Muscle of arm (tissue), 12 donors: ENCODE results near the gene CD33. TPM values are rescaled to one million over a fixed set of nuclear protein-coding genes. Genes with fewer than 3 reads are reported as not detected.

Experiments
- DNase-seq: peaks from one replicate; pipeline ENCODE4 v3.0.0-alpha.2; 2013
- polyA plus RNA-seq, 12 donors: library from polyadenylated mRNA; unstranded; fragments of 120-200 nt; gene quantifications; one replicate each; pipeline ENCODE4 v1.2.1, GENCODE V29; 2013; ENCODE audit not compliant: insufficient read length in 12 of 12

CD33 gene
- polyA plus RNA-seq, 12 donors, result 1.4 to 6.3 (median 3.0) TPM; not detected in 2

GRCh38 chr19:51258165-51259160 is 33.6 kb downstream of the CD33 start:
- DNase-seq, result no peak

DNA sequence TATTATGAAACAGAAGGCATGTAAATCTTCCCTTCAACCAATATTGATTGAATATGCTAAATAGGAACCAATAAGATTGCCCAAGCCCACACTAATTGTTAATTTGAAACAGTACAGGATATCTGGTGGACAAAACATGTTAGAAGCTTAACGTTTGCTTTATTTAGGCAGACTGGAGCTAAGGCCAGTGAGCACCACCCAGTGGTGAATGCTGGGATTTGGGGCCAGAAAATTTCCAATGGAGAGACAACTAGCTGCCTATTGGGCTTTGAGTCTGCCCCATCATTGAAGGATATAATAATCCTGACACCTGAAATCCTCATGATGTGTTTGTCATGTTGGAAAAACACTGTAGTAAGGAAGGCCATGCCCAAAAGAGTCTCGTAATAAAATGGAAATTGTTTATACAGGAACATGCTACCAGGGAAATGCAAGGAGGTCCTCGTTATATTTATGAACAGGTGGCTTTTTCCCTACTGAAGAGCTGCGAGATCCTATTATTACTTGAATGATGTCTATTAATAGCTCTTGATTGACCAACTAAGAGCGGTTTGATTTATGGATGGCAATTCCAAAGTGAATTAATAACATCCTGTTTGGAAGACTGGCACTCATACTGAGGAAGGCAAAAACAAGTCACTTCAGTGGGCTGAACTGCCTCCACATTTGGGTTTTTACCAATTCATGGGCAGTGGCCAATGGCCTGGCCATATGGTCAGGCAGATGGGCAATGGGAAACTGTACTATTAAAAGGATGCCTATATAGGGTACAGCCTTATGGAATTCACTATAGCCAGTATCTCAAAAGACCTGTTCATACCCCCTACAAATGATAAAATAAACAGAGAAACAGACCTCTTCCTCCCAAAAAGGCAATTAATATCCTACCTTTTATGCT is 34.7 kb downstream of the CD33 start:
- peak; percentile 35 for DNase-seq

- DNase-seq, result no peak
Measured at GRCh38 chr19:51263808-51264207, 38.9 kb downstream of the CD33 start.

- DNase-seq, result no peak
Measured at GRCh38 chr19:51271067-51271466, 46.2 kb downstream of the CD33 start.

DNA sequence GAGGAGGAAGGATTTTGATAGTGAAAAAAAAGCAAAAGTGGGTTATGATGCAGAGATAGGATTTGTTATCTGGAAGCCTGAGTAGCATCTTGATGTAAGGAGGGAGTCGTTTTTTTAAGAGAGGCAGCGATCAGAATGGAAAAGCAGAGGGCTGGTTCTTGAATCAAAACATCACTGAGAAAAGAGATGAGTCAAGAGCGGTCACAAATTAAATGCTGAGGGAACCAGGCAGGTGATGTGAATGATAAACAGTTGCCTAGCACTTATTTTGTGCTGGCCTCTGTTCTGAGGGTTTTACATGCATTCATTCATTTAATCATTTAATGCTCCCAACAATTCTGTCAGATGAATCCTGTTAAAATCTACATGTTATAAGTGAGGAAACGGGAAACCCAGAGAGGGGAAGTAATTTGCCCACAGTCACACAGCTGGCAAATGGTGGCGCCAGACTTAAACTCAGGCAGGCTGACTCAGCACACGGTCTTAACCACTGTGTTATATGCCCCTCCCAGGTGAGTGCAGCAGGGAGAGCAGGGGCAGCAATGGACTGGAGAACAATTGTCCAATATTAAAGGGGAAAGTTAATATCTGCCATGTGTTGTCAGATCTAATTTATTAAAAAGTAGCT is 47.4 kb downstream of the CD33 start:
- no peak for DNase-seq

- DNase-seq, result no peak
Measured at GRCh38 chr19:51274049-51274770, 49.3 kb downstream of the CD33 start.

- DNase-seq, result no peak
Measured at GRCh38 chr19:51277112-51277511, 52.2 kb downstream of the CD33 start.

- DNase-seq, result no peak
Measured at GRCh38 chr19:51282335-51282734, 57.5 kb downstream of the CD33 start.

DNA sequence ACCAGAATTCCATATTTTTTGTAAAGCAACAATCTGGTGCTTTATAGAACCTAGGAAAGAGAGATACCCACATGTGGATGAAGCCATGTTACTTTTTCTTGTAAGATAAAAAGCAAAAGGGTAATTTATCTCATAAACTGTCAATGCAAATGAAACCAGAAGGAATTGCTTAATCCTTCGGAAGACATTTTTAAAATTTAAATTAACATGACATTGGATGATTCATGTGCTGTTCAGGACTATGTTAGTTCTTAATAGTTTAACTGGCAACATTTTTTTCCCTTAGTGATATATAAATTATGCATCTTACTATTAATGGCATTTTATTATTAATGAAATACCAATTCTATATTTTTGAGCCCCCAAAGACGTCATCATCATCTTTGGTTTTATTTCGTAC is 60.8 kb downstream of the CD33 start:
- no peak for DNase-seq

Other genes starting within 250 kb of the CD33 start
- under 1 TPM in 8 of 12 donors, not detected in 4; 0.07 to 0.66 (median 0.14) TPM for gene KLK7, start 241.2 kb upstream of the CD33 start, polyA plus RNA-seq
- 1 to 10 TPM in 3 of 12 donors, not detected in 9; 1.0 to 2.3 (median 1.8) TPM for gene KLK8, start 223.5 kb upstream of the CD33 start, polyA plus RNA-seq
- 1 to 10 TPM in 1 of 12 donors, under 1 TPM in 7, not detected in 4; 0.05 to 2.1 (median 0.19) TPM for gene KLK10, start 205.4 kb upstream of the CD33 start, polyA plus RNA-seq
- gene KLK11, start 198.5 kb upstream of the CD33 start, polyA plus RNA-seq, result 1 to 10 TPM in 3 of 12 donors, not detected in 9; 2.0 to 9.1 (median 3.5) TPM
- gene KLK12, start 190.1 kb upstream of the CD33 start, polyA plus RNA-seq, result not detected
- gene KLK13, start 160.0 kb upstream of the CD33 start, polyA plus RNA-seq, result 1 to 10 TPM in 1 of 12 donors, under 1 TPM in 2, not detected in 9; 0.48 to 1.5 (median 0.61) TPM
- gene KLK14, start 142.2 kb upstream of the CD33 start, polyA plus RNA-seq, result under 1 TPM in 9 of 12 donors, not detected in 3; 0.12 to 0.80 (median 0.21) TPM
- 1 to 10 TPM in 11 of 12 donors, not detected in 1; 1.1 to 5.1 (median 2.2) TPM for gene CTU1, start 116.7 kb upstream of the CD33 start, polyA plus RNA-seq
- 1 to 10 TPM in 4 of 12 donors, under 1 TPM in 6, not detected in 2; 0.41 to 2.3 (median 0.87) TPM for gene SIGLEC9, start 100.2 kb upstream of the CD33 start, polyA plus RNA-seq
- gene SIGLEC7, start 82.8 kb upstream of the CD33 start, polyA plus RNA-seq, result 1 to 10 TPM in 1 of 12 donors, under 1 TPM in 9, not detected in 2; 0.19 to 1.8 (median 0.53) TPM
- not detected for gene SIGLECL1, start 26.0 kb downstream of the CD33 start, polyA plus RNA-seq
- gene IGLON5, start 86.6 kb downstream of the CD33 start, polyA plus RNA-seq, result under 1 TPM in 8 of 12 donors, not detected in 4; 0.07 to 0.61 (median 0.18) TPM
- 1 to 10 TPM in 7 of 12 donors, under 1 TPM in 3, not detected in 2; 0.74 to 2.2 (median 1.2) TPM for gene VSIG10L, start 117.1 kb downstream of the CD33 start, polyA plus RNA-seq
- 10 to 100 TPM in 11 of 12 donors, not detected in 1; 34.1 to 50.4 (median 38.8) TPM for gene ETFB, start 141.3 kb downstream of the CD33 start, polyA plus RNA-seq
- gene CLDND2, start 143.9 kb downstream of the CD33 start, polyA plus RNA-seq, result 1 to 10 TPM in 3 of 12 donors, under 1 TPM in 6, not detected in 3; 0.53 to 1.9 (median 0.90) TPM
- gene NKG7, start 147.6 kb downstream of the CD33 start, polyA plus RNA-seq, result 1 to 10 TPM in 10 of 12 donors, not detected in 2; 1.1 to 6.1 (median 2.3) TPM
- gene LIM2, start 162.9 kb downstream of the CD33 start, polyA plus RNA-seq, result not detected
- gene C19orf84, start 165.5 kb downstream of the CD33 start, polyA plus RNA-seq, result under 1 TPM in 1 of 12 donors, not detected in 11; 0.50 TPM
- gene SIGLEC10, start 192.6 kb downstream of the CD33 start, polyA plus RNA-seq, result 1 to 10 TPM in 1 of 12 donors, under 1 TPM in 9, not detected in 2; 0.31 to 2.6 (median 0.69) TPM
- gene SIGLEC8, start 233.4 kb downstream of the CD33 start, polyA plus RNA-seq, result under 1 TPM in 4 of 12 donors, not detected in 8; 0.08 to 0.29 (median 0.17) TPM